ACC112 (cell line): ENCODE measurements around the gene TMEM259.

Experiments used
- H2AFZ ChIP-seq: fragments of 200-600 bp; sonication (generic); one replicate; pipeline ENCODE4 v1.6.0; 2017; ENCODE audit warnings: antibody characterized with exemption, low read length; ENCODE audit not compliant: unreplicated experiment
- H3K27ac ChIP-seq: fragments of 200-600 bp; sonication (generic); 2 replicates; pipeline ENCODE4 v1.5.1; 2014; ENCODE audit warnings: low read depth, mild to moderate bottlenecking, antibody characterized with exemption, low read length, moderate library complexity
- H3K27me3 ChIP-seq: fragments of 200-600 bp; sonication (generic); 2 replicates; pipeline ENCODE4 v1.6.1; 2014; ENCODE audit warnings: mild to moderate bottlenecking, antibody characterized with exemption, low read length, moderate library complexity, mixed read lengths; ENCODE audit not compliant: insufficient read depth
- H3K36me3 ChIP-seq: fragments of 200-600 bp; sonication (generic); 2 replicates; pipeline ENCODE4 v1.6.1; 2016; ENCODE audit warnings: mild to moderate bottlenecking, antibody characterized with exemption, low read length, moderate library complexity, mixed read lengths; ENCODE audit not compliant: insufficient read depth
- H3K4me1 ChIP-seq: fragments of 200-600 bp; sonication (generic); one replicate; pipeline ENCODE4 v1.6.1; 2016; ENCODE audit warnings: low read length, mixed read lengths; ENCODE audit not compliant: insufficient read depth, unreplicated experiment, control insufficient read depth
- H3K4me3 ChIP-seq: fragments of 200-600 bp; sonication (generic); 2 replicates; pipeline ENCODE4 v1.5.1; 2014; ENCODE audit warnings: mild to moderate bottlenecking, low read depth, low read length
- H3K79me2 ChIP-seq: fragments of 200-600 bp; sonication (generic); one replicate; pipeline ENCODE4 v1.6.0; 2016; ENCODE audit warnings: low read length; ENCODE audit not compliant: control insufficient read depth, unreplicated experiment, insufficient read depth

TMEM259 gene

GRCh38 chr19:976476-976875, 44.4 kb downstream of the TMEM259 start:
- Histone ChIP-seq H3K36me3 (0 out of 2 replicates have a peak, but pooled peaks cover 3% of the 10 kb centered on the region), H3K79me2 (no peaks in the 10 kb centered on the region), H2AFZ (no peak overlapping the region), H3K4me1 (no peaks in the 10 kb centered on the region), H3K27me3 (no peaks in the 10 kb centered on the region), H3K4me3 (no peak overlapping the region), H3K27ac (no peak overlapping the region)

- Histone ChIP-seq H3K4me1 (no peaks in the 10 kb centered on the region), H3K4me3 (no peak overlapping the region), H3K36me3 (peaks cover 11% of the 10 kb centered on the region), H3K27ac (no peak overlapping the region), H3K79me2 (no peaks in the 10 kb centered on the region), H3K27me3 (no peaks in the 10 kb centered on the region), H2AFZ (no peak overlapping the region)
Observed at GRCh38 chr19:974564-975257, 46.2 kb downstream of the TMEM259 start.

GRCh38 chr19:973726-974563, 47.0 kb downstream of the TMEM259 start:
- no peaks in the 10 kb centered on the region for H3K4me1 ChIP-seq
- H3K27me3 ChIP-seq = no peaks in the 10 kb centered on the region
- H3K27ac ChIP-seq = no peak overlapping the region
- no peaks in the 10 kb centered on the region for H3K79me2 ChIP-seq
- H3K4me3 ChIP-seq = no peak overlapping the region
- peaks cover 11% of the 10 kb centered on the region for H3K36me3 ChIP-seq
- H2AFZ ChIP-seq = no peak overlapping the region

GRCh38 chr19:972281-972680, 48.6 kb downstream of the TMEM259 start:
- Histone ChIP-seq H2AFZ (no peak overlapping the region), H3K27ac (no peak overlapping the region), H3K4me1 (no peaks in the 10 kb centered on the region), H3K79me2 (no peaks in the 10 kb centered on the region), H3K4me3 (no peak overlapping the region), H3K27me3 (no peaks in the 10 kb centered on the region), H3K36me3 (peaks cover 16% of the 10 kb centered on the region)

GRCh38 chr19:971795-972194, 49.1 kb downstream of the TMEM259 start:
- H2AFZ ChIP-seq = no peak overlapping the region
- H3K36me3 ChIP-seq = peaks cover 16% of the 10 kb centered on the region
- no peak overlapping the region for H3K27ac ChIP-seq
- no peak overlapping the region for H3K4me3 ChIP-seq
- no peaks in the 10 kb centered on the region for H3K4me1 ChIP-seq
- H3K79me2 ChIP-seq = no peaks in the 10 kb centered on the region
- H3K27me3 ChIP-seq = no peaks in the 10 kb centered on the region

- no peak overlapping the region for H3K27ac ChIP-seq
- H3K36me3 ChIP-seq = peaks cover 20% of the 10 kb centered on the region
- no peaks in the 10 kb centered on the region for H3K4me1 ChIP-seq
- no peaks in the 10 kb centered on the region for H3K79me2 ChIP-seq
- no peaks in the 10 kb centered on the region for H3K27me3 ChIP-seq
- H2AFZ ChIP-seq = no peak overlapping the region
- H3K4me3 ChIP-seq = no peak overlapping the region
Observed at GRCh38 chr19:970695-971094, 50.2 kb downstream of the TMEM259 start.

- no peak overlapping the region for H2AFZ ChIP-seq
- H3K36me3 ChIP-seq = peaks cover 25% of the 10 kb centered on the region
- H3K4me1 ChIP-seq = no peaks in the 10 kb centered on the region
- H3K4me3 ChIP-seq = no peak overlapping the region
- H3K27ac ChIP-seq = no peak overlapping the region
- H3K27me3 ChIP-seq = no peaks in the 10 kb centered on the region
- H3K79me2 ChIP-seq = no peaks in the 10 kb centered on the region
Observed at GRCh38 chr19:966485-967088, 54.3 kb downstream of the TMEM259 start.

- peaks cover 17% of the 10 kb centered on the region for H3K36me3 ChIP-seq
- no peaks in the 10 kb centered on the region for H3K4me1 ChIP-seq
- no peak overlapping the region for H3K27ac ChIP-seq
- H3K79me2 ChIP-seq = no peaks in the 10 kb centered on the region
- H2AFZ ChIP-seq = no peak overlapping the region
- H3K4me3 ChIP-seq = no peak overlapping the region
- no peaks in the 10 kb centered on the region for H3K27me3 ChIP-seq
Observed at GRCh38 chr19:964761-965694, 55.9 kb downstream of the TMEM259 start.

GRCh38 chr19:964116-964520, 56.8 kb downstream of the TMEM259 start:
- H3K4me3 ChIP-seq = no peak overlapping the region
- no peaks in the 10 kb centered on the region for H3K79me2 ChIP-seq
- no peak overlapping the region for H3K27ac ChIP-seq
- H3K27me3 ChIP-seq = no peaks in the 10 kb centered on the region
- H2AFZ ChIP-seq = no peak overlapping the region
- peaks cover 17% of the 10 kb centered on the region for H3K36me3 ChIP-seq
- no peaks in the 10 kb centered on the region for H3K4me1 ChIP-seq

- no peaks in the 10 kb centered on the region for H3K79me2 ChIP-seq
- no peak overlapping the region for H3K27ac ChIP-seq
- H3K4me1 ChIP-seq = no peaks in the 10 kb centered on the region
- H3K36me3 ChIP-seq = peaks cover 15% of the 10 kb centered on the region
- no peak overlapping the region for H3K4me3 ChIP-seq
- H2AFZ ChIP-seq = no peak overlapping the region
- H3K27me3 ChIP-seq = no peaks in the 10 kb centered on the region
Observed at GRCh38 chr19:963486-963951, 57.4 kb downstream of the TMEM259 start.
